Measurements from ENCODE around the gene SELL.
"Not testable (repeated sequence)": the region's sequence is repeated elsewhere in the genome, so short reads cannot be mapped to it uniquely, and the experiment has no call there.

SELL gene

GRCh38 chr1:169711469-169712308, at the start of gene SELL:
Gene SELL, minus strand, starts transcription at chr1:169711620. Its CDS starts 122 bp downstream, at chr1:169711498.
- DNase-seq, result no peak

DNA sequence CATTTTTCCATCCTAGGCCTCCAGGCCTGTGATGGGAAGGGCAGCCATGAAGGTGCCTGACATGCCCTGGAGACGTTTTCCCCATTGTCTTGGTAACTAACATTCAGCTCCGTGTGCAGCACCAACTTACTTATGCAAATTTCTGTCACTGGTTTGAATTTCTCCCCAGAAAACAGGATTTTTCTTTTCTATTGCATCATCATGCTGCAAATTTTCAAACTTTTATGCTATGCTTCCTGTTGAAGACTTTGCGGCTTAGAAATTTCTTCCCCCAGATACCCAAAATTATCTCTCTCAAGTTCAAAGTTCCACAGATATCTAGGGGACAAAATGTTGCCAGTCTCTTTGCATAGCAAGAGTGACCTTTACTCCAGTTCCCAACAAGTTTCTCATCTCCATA, 47.6 kb upstream of the SELL start:
- no peak for DNase-seq

- DNase-seq, result no peak
Measured at GRCh38 chr1:169753549-169753948, 42.1 kb upstream of the SELL start.

DNA sequence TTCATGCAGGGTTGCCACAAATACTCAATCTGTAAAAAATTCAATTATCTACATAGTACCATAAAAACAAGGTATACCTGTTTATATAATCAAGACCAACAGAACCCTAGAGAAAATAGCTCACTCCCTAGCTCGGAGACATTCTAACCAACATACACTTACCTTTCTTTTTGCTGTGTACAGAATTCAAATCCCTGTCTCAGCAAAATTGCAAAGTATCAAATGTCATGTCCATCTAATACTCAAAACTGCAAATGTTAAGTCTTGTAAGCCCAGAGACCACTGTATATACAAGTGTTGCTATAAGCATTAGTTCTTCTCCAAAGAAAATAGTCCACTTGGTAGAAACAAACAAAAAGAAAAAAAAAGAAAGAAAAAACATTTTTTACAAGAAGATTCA, 38.6 kb upstream of the SELL start:
- no peak for DNase-seq

DNA sequence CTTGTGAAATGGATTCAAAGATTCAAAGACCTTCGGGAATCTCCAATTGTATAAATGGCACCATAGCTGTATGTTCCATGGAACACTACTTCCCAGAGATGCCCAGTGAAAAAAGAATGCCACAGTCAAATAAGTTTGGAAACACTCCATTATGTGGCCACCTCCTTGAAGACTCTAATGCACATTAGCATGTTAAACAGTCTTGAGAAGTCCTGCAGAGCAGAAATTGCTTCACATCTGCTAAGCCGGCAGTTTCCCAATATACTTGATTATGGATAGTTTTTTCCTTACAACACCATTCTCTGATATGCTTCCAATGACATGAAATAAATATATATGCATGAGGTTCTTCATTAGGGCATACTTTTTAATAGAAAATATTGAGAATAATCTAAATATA, 35.1 kb upstream of the SELL start:
- no peak for DNase-seq

- DNase-seq, result no peak
Measured at GRCh38 chr1:169745015-169745861, 33.8 kb upstream of the SELL start.

DNA sequence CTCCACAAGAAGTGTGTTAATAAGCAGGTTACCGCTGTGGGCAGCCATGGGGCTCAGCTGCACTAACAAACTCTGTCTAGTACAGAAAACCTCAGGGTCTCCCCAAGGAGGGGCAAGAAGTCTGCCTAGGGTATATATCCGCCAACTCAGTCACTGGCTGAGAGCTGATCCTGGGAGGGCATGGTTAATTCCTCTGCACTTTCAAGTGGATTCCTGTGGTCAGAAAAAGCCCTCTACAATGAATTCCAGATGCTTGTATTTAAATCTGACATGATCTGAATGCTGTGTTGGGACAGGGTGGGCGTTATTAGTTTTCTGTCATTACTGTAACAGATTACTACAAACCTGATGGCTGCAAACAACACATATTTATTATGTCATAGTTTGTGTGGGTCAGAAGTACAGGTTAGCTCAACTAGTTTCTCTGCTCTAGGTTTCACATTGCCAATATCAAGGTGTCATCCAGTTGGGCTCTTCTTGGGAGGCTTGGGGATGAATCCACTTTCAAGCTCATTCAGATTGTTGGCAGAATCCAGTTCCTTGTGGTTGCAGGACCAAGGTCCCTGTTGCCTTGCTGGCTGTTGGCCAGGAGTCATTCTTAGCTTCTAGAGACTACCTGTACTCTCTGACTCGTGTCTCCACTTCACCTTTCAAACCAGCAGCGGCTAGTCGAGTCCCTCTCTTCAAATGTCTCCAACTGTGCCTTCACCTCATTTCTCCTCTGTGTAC, 30.4 kb upstream of the SELL start:
- no peak for DNase-seq

DNA sequence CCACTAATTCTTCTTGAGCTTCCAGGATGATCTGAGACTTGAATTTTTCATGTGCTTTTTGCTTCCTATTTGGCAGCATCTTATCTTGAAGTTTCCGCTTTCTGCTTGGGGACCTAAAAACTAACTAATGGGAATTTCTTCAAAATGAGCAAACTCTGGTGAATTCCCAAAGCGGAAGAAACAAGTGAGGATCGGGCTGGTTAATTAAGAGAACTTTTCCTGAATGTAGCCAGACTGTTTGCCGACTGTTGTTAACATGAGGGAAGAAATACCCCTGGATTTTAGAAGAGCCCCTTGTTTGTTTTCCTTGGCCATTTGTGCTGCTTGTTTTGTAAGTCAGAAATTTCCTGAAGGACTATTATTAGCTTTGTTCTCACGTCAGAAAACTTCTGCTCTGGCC, 28.6 kb upstream of the SELL start:
- no peak for DNase-seq

DNA sequence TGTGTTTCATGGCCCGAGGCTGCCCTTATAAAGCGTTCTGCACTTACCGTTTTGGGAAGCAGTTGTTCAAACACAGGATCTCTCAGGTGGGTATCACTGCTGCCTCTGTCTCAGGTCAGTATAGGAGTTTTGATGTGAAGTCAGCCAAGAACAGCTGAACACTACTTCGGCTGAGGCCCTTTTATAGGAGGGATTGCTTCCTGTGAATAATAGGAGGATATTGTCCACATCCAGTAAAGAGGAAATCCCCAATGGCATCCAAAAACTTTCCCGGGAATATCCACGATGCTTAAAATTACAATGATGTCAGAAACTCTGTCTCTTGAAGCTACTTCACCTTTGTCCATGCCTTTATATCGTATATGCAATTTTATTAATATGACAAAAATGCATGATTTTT, 22.5 kb upstream of the SELL start, which contains the start of gene SELE:
Gene SELE (minus strand): TSS at position 156 of the 400 bp plus-strand sequence. CDS start 467 bp downstream, outside the sequence.
- DNase-seq, result no peak

- DNase-seq, result no peak
Measured at GRCh38 chr1:169731446-169731845, 20.0 kb upstream of the SELL start.

DNA sequence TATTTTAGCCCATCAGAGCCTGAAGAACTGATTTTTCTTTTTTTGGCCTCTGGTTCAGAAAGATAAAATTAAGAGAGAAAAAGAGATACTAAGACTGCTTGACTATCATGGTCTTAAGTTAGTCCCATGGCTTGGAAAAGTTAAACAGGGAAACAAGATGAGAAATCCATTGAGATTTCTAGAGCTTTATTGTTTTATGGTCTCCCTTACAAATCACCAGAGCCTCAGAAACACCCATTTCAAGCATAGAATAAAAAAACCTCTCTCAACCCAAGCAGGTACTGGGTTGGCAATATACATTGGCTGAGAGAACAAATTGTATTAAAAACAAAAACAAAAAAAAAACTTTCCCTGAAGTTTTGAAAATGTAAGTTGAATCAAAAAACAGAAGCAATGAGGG, 18.6 kb upstream of the SELL start:
- no peak for DNase-seq

GRCh38 chr1:169727307-169727706, 15.9 kb upstream of the SELL start:
- no peak for DNase-seq

GRCh38 chr1:169726851-169727250, 15.4 kb upstream of the SELL start:
- DNase-seq, result no peak

DNA sequence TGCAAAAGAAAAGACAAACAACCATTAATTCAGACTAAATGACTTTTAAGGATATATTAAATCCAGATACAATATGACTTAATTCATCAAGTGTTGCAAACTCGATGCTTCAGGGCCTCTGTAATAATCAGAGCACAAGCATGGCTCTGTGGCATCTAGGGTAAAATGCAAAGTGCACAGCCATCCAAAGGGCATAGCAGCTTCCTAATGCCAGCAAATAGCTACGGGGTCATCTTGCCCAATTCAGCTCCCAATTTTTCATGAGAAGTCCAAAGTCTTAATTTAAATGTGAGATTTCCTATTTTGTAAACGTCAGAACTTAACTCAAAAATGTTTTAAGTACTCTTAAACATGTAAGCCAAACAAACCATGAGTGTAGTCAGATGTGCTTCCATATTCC, 14.5 kb upstream of the SELL start:
- DNase-seq, result no peak

- DNase-seq, result no peak
Measured at GRCh38 chr1:169724168-169724567, 12.7 kb upstream of the SELL start.

GRCh38 chr1:169723763-169724162, 12.3 kb upstream of the SELL start:
- DNase-seq, result no peak

DNA sequence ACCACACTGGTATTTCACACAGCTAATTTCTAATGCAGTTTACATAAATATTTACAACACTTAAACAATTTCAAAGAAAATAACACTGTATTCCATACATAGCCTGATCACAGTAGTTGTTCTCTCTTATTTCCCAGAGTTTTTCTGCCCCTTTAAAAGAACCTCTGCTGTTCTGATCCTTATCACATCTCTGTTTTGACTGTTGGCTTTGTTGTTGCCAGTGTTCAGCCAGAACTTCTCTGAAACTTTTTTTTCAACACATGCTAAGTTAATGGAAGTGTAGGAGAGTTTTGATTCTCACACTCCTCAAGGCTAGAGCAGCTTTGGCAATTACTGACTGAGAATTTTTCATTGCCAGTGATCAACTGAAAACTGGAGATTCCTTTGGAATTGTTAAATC, 11.4 kb upstream of the SELL start:
- no peak for DNase-seq

GRCh38 chr1:169715100-169715499, 3.7 kb upstream of the SELL start:
- DNase-seq, result not testable (repeated sequence)

DNA sequence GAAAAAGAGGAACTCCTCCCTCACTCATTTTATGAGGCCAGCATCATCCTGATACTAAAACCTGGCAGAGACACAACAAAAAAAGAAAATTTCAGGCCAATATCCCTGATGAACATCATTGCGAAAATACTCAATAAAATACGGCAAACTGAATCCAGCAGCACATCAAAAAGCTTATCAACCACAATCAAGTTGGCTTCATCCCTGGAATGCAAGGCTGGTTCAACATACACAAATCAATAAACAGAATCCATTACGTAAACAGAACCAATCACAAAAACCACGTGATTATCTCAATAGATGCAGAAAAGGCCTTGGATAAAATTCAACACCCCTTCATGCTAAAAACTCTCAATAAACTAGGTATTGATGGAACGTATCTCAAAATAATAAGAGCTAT, 1.7 kb upstream of the SELL start:
- not testable (repeated sequence) for DNase-seq

DNA sequence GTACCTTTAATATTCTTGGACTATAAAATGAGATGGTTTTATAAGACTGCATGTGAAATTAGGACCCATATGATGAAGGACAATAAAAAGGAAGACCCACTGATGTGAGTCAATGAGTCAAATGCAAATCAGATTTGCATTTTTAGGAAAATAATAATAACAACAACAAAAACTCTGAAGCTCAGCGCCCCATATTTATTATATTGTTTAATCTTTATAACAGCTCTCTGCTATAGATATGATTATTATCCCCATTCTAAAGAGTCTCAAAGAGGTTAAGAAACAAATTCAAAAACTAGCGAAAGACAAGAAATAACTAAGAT, 850 bp upstream of the SELL start:
- DNase-seq, result no peak

DNA sequence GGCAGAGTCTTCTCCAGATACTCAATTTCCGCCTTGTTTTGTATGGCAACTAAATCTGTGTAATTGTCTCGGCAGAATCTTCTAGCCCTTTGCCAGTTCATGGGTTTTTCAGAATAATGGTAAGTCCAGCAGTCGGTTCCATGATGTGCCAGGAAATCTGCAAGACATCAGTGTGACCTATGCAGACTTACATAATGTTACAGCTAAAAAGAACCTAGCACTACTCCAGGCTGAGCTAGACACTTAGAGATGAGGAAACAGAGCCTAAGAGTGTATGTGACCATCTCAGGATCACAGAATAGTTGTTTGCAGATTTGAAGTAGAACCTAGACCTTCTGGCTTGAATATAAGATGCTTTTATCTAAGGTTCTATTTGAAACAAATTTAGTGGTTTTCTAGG, 2.8 kb downstream of the SELL start:
- DNase-seq, result no peak

GRCh38 chr1:169707912-169708604, 3.4 kb downstream of the SELL start:
- no peak for DNase-seq

GRCh38 chr1:169704797-169705196, 6.6 kb downstream of the SELL start:
- DNase-seq, result no peak
